HG02610 (cell line): ENCODE data around the gene NOSTRIN.
"Not testable (repeated sequence)": the region's sequence is repeated elsewhere in the genome, so short reads cannot be mapped to it uniquely, and the experiment has no call there.

ENCODE experiments used
- ATAC-seq: cut with Tn5 transposase; IDR thresholded peaks from one replicate; pipeline ENCODE4 v1.9.1; 2021; ENCODE audit warnings: mild to moderate bottlenecking, moderate library complexity; ENCODE audit not compliant: unreplicated experiment

NOSTRIN gene

DNA sequence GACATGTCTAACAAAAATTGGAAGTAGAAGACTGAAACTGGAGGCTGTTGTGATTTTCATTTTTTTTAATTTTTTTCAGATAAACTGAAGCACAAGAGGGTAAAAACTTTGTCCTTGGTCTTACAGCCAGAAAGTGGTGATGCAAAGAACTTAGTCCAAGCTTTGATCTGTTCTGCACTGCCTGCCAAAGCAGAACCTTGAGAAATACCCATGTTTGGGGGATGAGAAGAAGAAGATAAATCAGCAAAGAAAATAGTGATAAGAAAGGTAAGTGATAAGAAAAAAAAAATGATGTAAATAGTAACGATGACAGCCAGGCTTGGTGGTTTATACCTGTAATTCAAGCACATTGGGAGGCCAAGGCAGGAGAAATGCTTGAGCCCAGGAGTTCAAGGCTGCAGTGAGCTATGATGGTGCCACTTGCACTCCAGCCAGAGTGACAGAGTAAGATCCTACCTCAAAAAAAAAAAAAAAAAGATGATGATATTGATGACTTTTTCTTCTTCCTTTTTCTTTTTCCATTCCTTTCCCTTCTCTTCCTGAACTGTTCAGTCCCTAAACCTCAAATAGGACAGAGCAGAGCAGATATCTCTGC lies 14.6 kb upstream of the NOSTRIN start:
- ATAC-seq: no peak

DNA sequence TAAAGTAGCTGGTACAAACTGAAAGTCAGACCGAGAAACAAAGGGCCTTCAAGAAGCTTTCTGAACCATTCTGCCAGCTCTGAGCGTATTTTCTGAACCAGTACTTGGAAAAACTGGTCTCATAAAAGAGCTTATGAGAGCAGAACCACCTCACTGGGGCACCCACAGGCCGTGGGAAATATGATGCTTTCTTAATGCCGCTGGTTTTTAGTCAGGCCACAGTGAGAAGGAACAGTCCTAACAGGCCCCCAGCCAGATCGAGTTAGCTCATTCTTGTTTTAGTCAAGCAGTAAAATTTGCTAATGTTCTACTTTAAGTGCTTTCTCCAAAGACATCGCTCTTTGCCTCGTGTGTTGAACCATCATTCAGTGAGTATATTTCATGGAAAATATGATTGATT lies 12.7 kb upstream of the NOSTRIN start:
- ATAC-seq: no peak

DNA sequence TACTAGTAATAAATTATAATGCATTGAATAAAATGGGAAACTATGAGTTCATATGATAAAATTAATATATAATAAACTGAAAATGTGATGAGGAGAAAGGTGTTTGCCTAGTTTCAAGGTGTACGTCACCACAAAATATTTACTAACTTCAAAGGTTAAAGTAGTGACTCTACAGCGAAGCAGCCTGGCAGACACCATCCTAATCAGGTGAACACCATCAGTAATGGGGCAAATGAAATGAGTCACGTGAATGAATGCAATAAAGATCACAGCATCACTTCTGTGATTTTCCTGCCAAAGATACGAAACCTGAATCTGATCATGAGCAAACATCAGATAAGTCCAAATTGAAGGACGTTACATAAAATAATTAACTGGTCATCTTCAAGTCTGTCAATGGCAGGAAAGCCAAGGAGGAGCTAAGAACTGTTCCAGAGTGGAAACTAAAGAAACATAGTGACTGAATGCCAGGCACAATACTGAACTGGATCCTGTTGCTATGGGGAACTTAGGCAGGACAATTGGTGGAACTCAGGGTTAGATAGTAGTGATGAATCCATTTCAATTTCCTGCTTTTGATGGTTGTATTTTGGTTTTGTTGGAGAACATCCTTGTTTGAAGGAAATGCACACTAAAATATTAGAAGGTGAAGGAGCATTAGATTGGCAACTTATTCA lies 12.1 kb upstream of the NOSTRIN start:
- ATAC-seq: no peak

- not testable (repeated sequence) for ATAC-seq
These were observed 11.3 kb upstream of the NOSTRIN start for GRCh38 chr2:168791140-168791539.

- no peak for ATAC-seq
These were observed 8.8 kb upstream of the NOSTRIN start for GRCh38 chr2:168793596-168793995.

DNA sequence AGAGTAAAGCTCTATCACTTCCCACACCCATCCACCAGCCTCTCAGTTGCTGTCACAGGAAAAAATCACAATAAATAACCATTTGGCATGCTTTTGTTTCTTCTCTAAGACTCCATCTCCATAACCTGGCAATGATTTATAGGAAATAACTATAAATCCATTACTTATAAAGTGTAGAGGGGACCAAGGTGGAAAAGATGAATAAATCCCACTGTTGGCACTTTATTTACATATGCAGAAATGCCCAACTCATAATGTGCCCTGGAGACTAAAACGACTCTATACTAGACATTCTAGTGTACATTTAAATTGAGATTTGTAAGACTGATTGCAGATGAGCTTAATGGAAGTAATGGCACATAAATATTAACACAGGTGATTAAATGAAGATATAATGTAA lies 7.5 kb upstream of the NOSTRIN start:
- ATAC-seq: no peak

GRCh38 chr2:168796090-168796577 lies 6.3 kb upstream of the NOSTRIN start:
- ATAC-seq: no peak

GRCh38 chr2:168796583-168797285 lies 5.7 kb upstream of the NOSTRIN start:
- no peak for ATAC-seq

GRCh38 chr2:168797286-168797655 lies 5.2 kb upstream of the NOSTRIN start:
- no peak for ATAC-seq

DNA sequence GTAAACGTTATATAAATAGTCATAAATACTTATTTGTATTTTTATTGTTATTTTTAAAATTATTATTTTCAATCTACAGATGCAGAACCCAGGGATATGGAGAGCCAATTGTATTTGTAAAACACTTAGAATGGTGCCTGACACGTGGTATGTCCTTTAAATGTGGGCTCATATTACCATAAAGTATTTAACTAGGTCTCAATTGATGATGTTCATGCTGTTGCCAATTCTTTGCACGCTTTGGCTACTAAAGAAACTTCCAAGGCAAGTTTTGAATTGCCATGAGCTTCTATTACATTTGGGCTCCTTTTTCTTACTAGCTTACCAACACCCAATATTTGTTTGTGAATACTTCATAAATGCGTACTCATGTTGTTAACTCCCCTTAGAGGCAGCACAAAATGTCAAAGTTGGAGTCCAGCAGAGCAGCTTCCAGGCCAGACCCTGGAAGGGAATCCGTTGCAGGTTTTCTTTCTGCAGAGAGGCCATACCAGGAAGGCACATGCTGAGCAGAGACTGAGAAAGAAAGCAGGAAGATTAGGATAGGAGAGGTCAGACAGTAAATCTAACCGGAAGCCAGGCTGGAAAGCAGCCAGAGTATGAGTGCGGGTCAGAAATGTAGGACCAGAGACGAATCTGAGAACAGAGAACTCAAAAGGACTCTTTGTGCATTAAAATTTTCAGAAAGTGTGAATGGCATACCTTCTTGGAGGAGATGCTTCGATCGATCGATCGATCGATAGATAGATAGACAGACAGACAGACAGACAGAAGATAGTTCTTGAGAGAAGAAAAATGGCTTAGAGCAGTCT lies 4.2 kb upstream of the NOSTRIN start:
- ATAC-seq: no peak

GRCh38 chr2:168798888-168799410 lies 3.5 kb upstream of the NOSTRIN start:
- no peak for ATAC-seq

DNA sequence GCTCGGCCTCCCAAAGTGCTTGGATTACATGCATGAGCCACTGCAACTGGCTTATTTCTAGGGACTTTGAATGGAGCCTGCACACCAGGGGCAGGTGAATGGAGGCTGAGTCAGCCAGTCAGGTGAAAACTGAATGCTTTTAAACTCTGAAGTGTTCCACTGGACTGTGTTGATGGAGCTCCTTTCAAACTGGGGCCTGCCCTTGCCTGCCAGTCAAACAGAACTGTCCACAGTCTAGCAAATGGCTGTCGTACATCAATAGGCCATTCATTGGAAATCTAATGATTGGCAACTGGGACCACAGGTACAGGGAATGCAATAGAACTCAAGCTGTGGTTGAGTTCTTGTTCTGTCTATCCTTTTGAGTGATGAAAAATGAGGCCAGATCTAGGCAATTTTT lies 966 bp upstream of the NOSTRIN start:
- no peak for ATAC-seq

GRCh38 chr2:168802859-168803725 lies 655 bp downstream of the NOSTRIN start:
- no peak for ATAC-seq

GRCh38 chr2:168804214-168804613 lies 1.8 kb downstream of the NOSTRIN start:
- ATAC-seq: no peak

GRCh38 chr2:168805615-168806014 lies 3.2 kb downstream of the NOSTRIN start:
- no peak for ATAC-seq

DNA sequence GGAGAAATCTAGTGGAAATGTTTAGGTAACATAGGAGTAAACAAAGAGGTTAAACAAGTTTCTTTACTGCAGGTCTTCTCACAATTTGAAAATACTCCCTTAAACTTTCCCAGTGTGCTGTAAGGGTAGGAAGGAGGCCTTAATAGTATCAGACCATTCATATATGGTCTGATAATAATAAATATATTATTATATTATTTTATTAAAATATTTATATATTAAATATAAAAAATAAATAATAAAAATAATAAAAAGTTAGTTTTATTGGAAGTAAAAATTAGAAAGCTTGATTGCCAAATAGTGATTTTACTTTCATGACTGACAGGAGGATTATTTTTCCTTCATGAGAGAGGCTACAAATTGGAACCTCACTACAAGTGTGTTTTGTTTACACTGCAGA lies 7.1 kb downstream of the NOSTRIN start:
- no peak for ATAC-seq

DNA sequence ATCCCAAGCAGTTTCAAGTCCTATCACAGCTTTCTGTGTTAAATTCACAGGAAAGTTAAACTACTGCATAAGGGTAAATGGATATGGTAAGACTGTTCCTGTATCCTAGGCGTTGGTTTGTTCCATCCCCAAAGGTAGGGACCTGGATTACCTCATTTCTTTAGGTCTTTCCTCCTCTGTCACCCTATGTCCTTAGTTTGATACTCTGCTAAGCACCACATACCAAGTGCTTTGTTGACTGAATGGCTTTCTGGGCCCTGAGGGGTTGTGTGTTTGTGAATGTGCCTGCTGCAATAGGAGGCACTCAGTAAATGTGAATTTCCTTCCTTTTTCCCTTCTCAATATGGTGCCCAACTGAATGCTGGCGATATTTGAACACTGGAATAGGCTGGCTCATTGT lies 7.8 kb downstream of the NOSTRIN start:
- ATAC-seq: no peak

GRCh38 chr2:168811696-168812095 lies 9.3 kb downstream of the NOSTRIN start:
- no peak for ATAC-seq

- no peak for ATAC-seq
These were observed 11.6 kb downstream of the NOSTRIN start for GRCh38 chr2:168814046-168814445.
